ENCODE measurements around the gene OR4D2. TPM values are rescaled to one million over a fixed set of nuclear protein-coding genes. Genes with fewer than 3 reads are reported as not detected.

OR4D2 gene
- total and polyA plus RNA-seq, 4 donors: not detected

- DNase-seq (no peak), ATAC-seq (ENCODE audit: insufficient read depth, low FRiP score) (no peak)
- H3K4me3 ChIP-seq: no peak overlapping the region
- no peaks in the 10 kb centered on the region for H3K9me3 ChIP-seq (ENCODE audit: control insufficient read depth in 4 of 4, insufficient read depth in 3 of 4, low read length in 3 of 4)
- WGBS, 2 donors: 73 to 74% methylated on average over 8 of the region's 8 CpGs
- H3K9ac ChIP-seq (ENCODE audit: insufficient read depth in 1 of 2, low read length in 2 of 2): no peak overlapping the region
- no peaks in the 10 kb centered on the region for H3K36me3 ChIP-seq (ENCODE audit: control insufficient read depth in 4 of 4, insufficient read depth in 4 of 4, low read length in 4 of 4)
- peaks cover 0 to 3% (median 0%) of the 10 kb centered on the region in 3 donors for H3K27me3 ChIP-seq (ENCODE audit: control insufficient read depth in 3 of 3, insufficient read depth in 3 of 3, low read length in 2 of 3)
- no peak overlapping the region for H3K27ac ChIP-seq (ENCODE audit: low read depth in 1 of 2, low read length in 1 of 2)
- no peaks in the 10 kb centered on the region for H3K4me1 ChIP-seq (ENCODE audit: control insufficient read depth in 5 of 5, insufficient read depth in 5 of 5, low read length in 5 of 5)
- TF ChIP-seq CTCF (IDR thresholded peaks at IDR 0.05; ENCODE audit: control extremely low read depth, extremely low read depth): no peak
Observed at GRCh38 chr17:58184986-58185761, 18.4 kb downstream of the OR4D2 start.

GRCh38 chr17:58186591-58186990 lies 19.8 kb downstream of the OR4D2 start:
- Histone ChIP-seq H3K27ac (ENCODE audit: low read depth in 1 of 2, low read length in 1 of 2) (no peak overlapping the region), H3K36me3 (ENCODE audit: control insufficient read depth in 4 of 4, insufficient read depth in 4 of 4, low read length in 4 of 4) (no peaks in the 10 kb centered on the region), H3K4me3 (no peak overlapping the region), H3K27me3 (ENCODE audit: control insufficient read depth in 3 of 3, insufficient read depth in 3 of 3, low read length in 2 of 3) (peaks cover 0 to 3% (median 0%) of the 10 kb centered on the region in 3 donors), H3K9me3 (ENCODE audit: control insufficient read depth in 4 of 4, insufficient read depth in 3 of 4, low read length in 3 of 4) (no peaks in the 10 kb centered on the region), H3K4me1 (ENCODE audit: control insufficient read depth in 5 of 5, insufficient read depth in 5 of 5, low read length in 5 of 5) (no peaks in the 10 kb centered on the region), H3K9ac (ENCODE audit: insufficient read depth in 1 of 2, low read length in 2 of 2) (no peak overlapping the region)
- WGBS, 2 donors: 91 to 97% methylated on average over 4 of the region's 4 CpGs
- no peak for TF ChIP-seq CTCF (IDR thresholded peaks at IDR 0.05; ENCODE audit: control extremely low read depth, extremely low read depth)
- no peak for DNase-seq
- ATAC-seq (ENCODE audit: insufficient read depth, low FRiP score): no peak

- Histone ChIP-seq H3K9me3 (ENCODE audit: control insufficient read depth in 4 of 4, insufficient read depth in 3 of 4, low read length in 3 of 4) (no peaks in the 10 kb centered on the region), H3K27ac (ENCODE audit: low read depth in 1 of 2, low read length in 1 of 2) (no peak overlapping the region), H3K4me1 (ENCODE audit: control insufficient read depth in 5 of 5, insufficient read depth in 5 of 5, low read length in 5 of 5) (no peaks in the 10 kb centered on the region), H3K27me3 (ENCODE audit: control insufficient read depth in 3 of 3, insufficient read depth in 3 of 3, low read length in 2 of 3) (peaks cover 0 to 3% (median 0%) of the 10 kb centered on the region in 3 donors), H3K4me3 (no peak overlapping the region), H3K36me3 (ENCODE audit: control insufficient read depth in 4 of 4, insufficient read depth in 4 of 4, low read length in 4 of 4) (no peaks in the 10 kb centered on the region), H3K9ac (ENCODE audit: insufficient read depth in 1 of 2, low read length in 2 of 2) (no peak overlapping the region)
- 89 to 93% methylated on average over 6 of the region's 6 CpGs for WGBS, 2 donors
- ATAC-seq (ENCODE audit: insufficient read depth, low FRiP score) (no peak), DNase-seq (no peak)
- TF ChIP-seq CTCF (IDR thresholded peaks at IDR 0.05; ENCODE audit: control extremely low read depth, extremely low read depth): no peak
Observed at GRCh38 chr17:58187063-58187462, 20.3 kb downstream of the OR4D2 start.

Data from lung (tissue), 12 donors.